ENCODE results near the gene COL9A2.

COL9A2 gene

GRCh38 chr1:40303051-40303771 lies 13.9 kb downstream of the COL9A2 start:
- no peak for DNase-seq (ENCODE audit: low read depth in 2 of 2)

GRCh38 chr1:40302475-40302874 lies 14.6 kb downstream of the COL9A2 start:
- no peak for DNase-seq (ENCODE audit: low read depth in 2 of 2)

GRCh38 chr1:40301541-40302299 lies 15.4 kb downstream of the COL9A2 start:
- DNase-seq (ENCODE audit: low read depth in 2 of 2), result no peak

- DNase-seq (ENCODE audit: low read depth in 2 of 2), result no peak
Measured at GRCh38 chr1:40301066-40301465, 16.0 kb downstream of the COL9A2 start.

- no peak for DNase-seq (ENCODE audit: low read depth in 2 of 2)
Measured at GRCh38 chr1:40300651-40301050, 16.4 kb downstream of the COL9A2 start.

GRCh38 chr1:40300249-40300567 lies 16.9 kb downstream of the COL9A2 start:
- DNase-seq (ENCODE audit: low read depth in 2 of 2), result no peak

- DNase-seq (ENCODE audit: low read depth in 2 of 2), result no peak
Measured at GRCh38 chr1:40299366-40300248, 17.5 kb downstream of the COL9A2 start.

- no peak for DNase-seq (ENCODE audit: low read depth in 2 of 2)
Measured at GRCh38 chr1:40291293-40291692, 25.8 kb downstream of the COL9A2 start.

DNA sequence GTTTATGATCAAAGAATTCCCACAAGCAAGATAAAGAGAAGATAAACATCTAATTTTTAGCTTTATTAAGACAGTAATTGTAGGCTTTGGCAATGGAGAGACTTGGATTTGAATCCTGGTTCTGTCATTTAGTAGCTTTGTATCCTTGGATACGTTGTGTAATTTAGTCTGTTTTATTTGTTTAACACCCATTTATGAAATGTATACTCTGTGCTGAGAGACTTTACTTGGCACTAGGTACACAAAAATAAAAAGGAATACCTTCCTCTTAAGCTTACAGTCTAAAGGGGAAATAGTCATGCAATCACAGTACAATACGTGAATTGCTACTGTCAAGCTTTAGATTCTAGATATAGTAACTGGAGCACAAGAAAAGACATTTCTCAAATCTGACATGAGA lies 35.2 kb downstream of the COL9A2 start:
- DNase-seq (ENCODE audit: low read depth in 2 of 2), result no peak

DNA sequence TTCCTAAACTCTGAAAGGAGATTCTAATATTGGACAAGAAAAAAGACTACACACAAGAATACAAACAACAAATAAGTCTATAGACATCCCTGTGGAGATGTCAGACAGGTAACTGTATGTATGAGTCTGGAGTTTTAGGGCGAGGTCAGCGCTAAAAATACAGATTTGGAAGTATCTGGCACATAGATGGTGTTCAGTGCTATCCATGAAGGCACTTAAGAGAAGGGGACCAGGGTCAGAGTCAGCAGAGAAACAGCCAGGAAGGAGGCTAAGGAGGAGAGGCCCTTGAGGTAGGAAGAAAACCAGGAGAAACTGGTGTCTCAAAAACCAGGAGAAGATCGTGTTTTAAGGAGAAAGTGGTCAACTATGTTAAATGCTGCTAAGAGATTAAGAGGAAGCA lies 41.0 kb downstream of the COL9A2 start:
- no peak for DNase-seq (ENCODE audit: low read depth in 2 of 2)

DNA sequence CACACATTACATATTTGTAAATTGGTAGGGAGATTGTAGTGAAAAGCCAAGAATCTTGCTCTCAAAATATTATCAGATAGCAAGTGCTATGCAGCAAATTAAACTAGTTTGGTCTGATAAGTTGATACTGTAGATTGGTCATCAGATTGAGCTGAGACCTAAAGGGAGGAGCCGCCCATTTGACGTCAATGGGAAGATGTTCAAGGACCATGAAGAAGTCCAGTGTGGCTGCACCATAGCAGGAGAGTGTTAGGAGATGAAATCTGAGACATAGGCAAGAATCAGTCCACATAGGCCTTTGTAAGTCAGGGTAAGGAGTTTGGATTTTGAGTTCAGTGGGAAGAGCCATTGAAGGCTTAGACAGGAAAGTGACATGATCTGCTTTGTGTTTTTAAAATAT lies 42.8 kb downstream of the COL9A2 start:
- no peak for DNase-seq (ENCODE audit: low read depth in 2 of 2)

GRCh38 chr1:40273547-40274166 lies 43.4 kb downstream of the COL9A2 start:
- DNase-seq (ENCODE audit: low read depth in 2 of 2), result no peak

DNA sequence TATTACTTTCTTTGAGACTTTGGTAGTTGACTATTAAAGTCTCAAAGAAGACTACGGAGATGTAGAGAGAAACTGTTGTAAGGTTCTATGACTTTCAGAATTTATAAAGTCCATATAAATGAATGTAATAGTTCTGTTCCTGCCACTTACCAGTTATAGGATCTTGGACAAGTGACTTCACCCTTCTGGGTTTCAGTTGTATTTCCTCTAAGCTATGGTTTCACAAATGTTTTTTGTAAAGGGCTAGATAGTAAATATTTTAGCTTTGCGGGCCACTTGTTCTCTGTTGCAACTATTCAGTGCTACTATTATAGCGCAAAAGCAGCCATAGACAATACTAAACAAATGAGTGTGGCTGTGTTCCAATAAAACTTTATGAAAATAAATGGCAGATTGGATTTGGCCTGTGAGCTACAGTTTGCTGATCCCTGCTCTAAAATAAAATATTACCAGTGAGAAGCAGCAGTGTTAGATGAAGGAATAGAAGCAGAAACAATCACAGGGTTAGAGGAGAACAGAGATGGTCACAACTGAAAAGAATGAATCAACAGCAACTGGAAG lies 44.4 kb downstream of the COL9A2 start:
- no peak for DNase-seq (ENCODE audit: low read depth in 2 of 2)

- DNase-seq (ENCODE audit: low read depth in 2 of 2), result no peak
Measured at GRCh38 chr1:40270152-40270834, 46.8 kb downstream of the COL9A2 start.

GRCh38 chr1:40268211-40268610 lies 48.9 kb downstream of the COL9A2 start:
- no peak for DNase-seq (ENCODE audit: low read depth in 2 of 2)

DNA sequence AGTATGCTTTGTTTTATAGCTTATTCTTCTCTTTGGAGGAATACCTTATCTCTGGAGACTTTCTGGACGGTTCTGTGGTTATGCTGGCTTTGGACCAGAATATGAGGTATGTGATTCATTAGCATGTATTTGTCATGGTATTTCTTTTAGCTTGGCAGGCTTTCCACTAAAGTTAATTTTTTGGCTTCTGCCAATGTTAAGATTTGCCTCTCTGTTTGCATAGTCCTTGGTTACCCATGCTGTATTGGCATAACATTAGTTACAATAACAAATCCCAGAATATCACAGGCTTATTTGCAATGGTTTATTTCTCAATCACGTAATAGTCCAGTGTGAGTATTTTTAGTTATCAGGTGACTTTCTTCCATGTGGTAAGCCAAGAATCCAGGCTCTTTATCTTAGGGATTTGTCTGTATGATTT lies 49.3 kb downstream of the COL9A2 start:
- DNase-seq (ENCODE audit: low read depth in 2 of 2), result no peak

GRCh38 chr1:40266786-40267535 lies 50.1 kb downstream of the COL9A2 start:
- no peak for DNase-seq (ENCODE audit: low read depth in 2 of 2)

- DNase-seq (ENCODE audit: low read depth in 2 of 2), result no peak
Measured at GRCh38 chr1:40265919-40266318, 51.2 kb downstream of the COL9A2 start.

DNA sequence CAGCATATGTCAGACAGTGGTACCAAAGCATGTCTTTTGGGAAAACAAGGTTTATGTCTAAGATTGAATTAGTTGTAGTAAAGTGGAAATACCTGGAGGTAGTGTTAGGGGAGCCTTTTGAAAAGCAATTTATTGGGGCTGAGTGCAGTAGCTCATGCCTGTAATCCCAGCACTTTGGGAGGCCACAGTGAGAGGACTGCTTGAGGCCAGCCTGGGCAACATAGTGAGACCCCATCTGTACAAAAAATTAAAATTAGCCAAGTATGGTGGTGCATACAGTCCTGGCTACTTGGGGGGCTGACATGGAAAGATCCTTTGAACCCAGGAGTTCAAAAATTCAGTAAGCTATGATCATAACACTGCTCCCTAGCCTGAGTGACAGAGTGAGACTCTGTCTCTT lies 51.8 kb downstream of the COL9A2 start:
- DNase-seq (ENCODE audit: low read depth in 2 of 2), result no peak

DNA sequence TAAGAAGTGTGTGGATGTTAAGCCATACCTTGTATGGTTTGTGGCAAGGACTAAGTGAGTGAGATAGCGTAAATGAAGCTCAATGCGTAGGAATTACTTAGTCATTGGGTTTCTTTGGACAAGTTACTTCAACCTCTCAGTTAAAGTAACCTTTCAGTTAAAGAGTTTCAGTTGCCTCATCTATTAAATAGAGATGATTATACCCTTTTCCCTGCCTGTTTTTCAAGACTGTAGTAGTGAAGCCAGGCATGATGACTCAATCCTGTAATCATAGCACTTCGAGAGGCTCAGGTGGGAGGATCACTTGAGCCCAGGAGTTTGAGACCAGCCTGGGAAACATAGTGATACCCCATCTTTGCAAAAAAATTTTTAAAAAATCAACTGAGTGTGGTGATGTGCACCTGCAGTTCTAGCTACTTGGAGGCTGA lies 52.7 kb downstream of the COL9A2 start:
- DNase-seq (ENCODE audit: low read depth in 2 of 2), result no peak

DNA sequence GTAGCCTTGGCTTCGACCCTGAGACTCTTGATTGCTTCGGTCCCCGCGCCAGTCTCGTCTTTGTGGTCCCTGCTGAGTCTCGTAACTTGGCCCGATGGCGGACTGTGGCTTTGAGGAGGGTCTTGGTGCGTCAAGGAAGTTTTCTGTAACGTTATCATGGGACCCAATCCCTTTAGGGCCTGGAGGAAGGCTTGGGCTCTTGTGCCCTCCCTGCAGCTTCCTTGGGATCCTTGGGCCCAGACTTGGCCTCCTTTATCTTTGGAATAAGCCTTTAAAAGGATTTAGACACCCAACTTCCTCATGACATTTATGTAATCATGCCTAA lies 58.7 kb downstream of the COL9A2 start:
- DNase-seq (ENCODE audit: low read depth in 2 of 2), result no peak
